ENCODE results near the gene TMEM244. TPM values are rescaled to one million over a fixed set of nuclear protein-coding genes. Genes with fewer than 3 reads are reported as not detected.
A peak's percentile ranks its signal among the peaks of the same experiment; 100 is the strongest.

The TMEM244 gene
- total and polyA plus RNA-seq, 2 donors (not counting 3 experiments of a cell fraction or from before 2014, with no cell fraction given): not detected

DNA sequence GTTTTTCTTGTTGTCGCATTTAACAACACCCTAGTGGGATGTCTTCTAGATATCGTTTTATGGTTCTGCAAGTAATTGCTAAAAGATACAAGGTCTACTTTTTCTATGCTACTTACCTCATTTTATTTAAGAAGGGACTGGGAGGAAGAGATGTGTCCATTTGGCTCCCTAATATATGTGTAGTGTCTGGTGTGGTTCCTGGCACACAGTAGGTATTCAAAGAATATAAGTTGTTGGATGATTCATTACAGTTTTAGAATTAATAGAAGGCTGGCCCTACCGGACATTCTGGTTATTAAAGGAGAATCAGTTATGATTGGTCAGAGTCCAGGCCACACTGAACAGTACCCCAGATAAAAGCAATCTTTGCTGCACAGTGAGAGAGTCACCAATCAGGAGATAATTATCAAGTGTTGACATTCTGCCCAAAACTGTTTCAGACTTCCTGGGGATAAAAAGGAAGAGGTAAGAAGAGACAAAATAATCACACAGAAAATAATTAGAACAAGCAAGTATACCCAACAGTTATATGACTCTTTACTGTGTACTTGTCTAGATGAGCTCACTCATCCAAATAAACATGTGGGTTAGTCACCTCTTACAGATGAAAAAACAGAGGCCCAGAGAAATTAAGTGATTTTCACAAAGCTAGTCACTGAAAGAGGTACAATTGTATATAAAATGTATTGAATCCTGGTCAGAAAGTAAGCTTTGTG, 7.0 kb downstream of the TMEM244 start:
- H4K20me1 ChIP-seq (replicated peaks; ENCODE audit: control insufficient read depth, extremely low read depth, insufficient read depth, low read length): no peaks in the 10 kb centered on the region
- no peaks in the 10 kb centered on the region for H3K9me3 ChIP-seq (replicated peaks; ENCODE audit: control insufficient read depth, insufficient read depth, low read length)
- no peak for FAIRE-seq
- no peak overlapping the region for H3K4me2 ChIP-seq (ENCODE audit: insufficient read depth, low read length)
- H3K4me3 ChIP-seq (replicated peaks in 1 of 3; ENCODE audit: insufficient read depth in 1 of 3, low read depth in 1 of 3, low read length in 3 of 3): no peak overlapping the region
- peak overlapping the region; percentile 48 for H2AFZ ChIP-seq (ENCODE audit: low read depth, low read length)
- TF ChIP-seq FOS (IDR thresholded peaks at IDR 0.05; ENCODE audit: borderline replicate concordance, insufficient read depth, low read length): peak; percentile 62
- peak; percentile 77 for TF ChIP-seq GATA2 (IDR thresholded peaks at IDR 0.05; ENCODE audit: insufficient read depth, insufficient read length, low read depth, low read length)
- TF ChIP-seq JUN (IDR thresholded peaks at IDR 0.05; ENCODE audit: borderline replicate concordance, insufficient read depth, insufficient read length, low read depth): no peak
- TF ChIP-seq POLR2A (IDR thresholded peaks at IDR 0.05; ENCODE audit: low read depth, low read length): no peak
- intact Hi-C loops (cut with micrococcal nuclease) (no loop called here), dilution Hi-C loops (cut with MboI; ENCODE audit: extremely low pct_ligation_motif_present, low sequenced_read_pairs) (no loop called here)
- POLR2A ChIA-PET: no interaction called here
- no peak overlapping the region for H3K9ac ChIP-seq (replicated peaks; ENCODE audit: extremely low read depth, insufficient read depth, low read length)
- peaks cover 26% of the 10 kb centered on the region for H3K4me1 ChIP-seq (ENCODE audit: control insufficient read depth, extremely low read depth, insufficient read depth, low read length)
- H3K27me3 ChIP-seq (ENCODE audit: control insufficient read depth in 2 of 2, insufficient read depth in 2 of 2, low read length in 2 of 2): no peaks in the 10 kb centered on the region
- H3K9me1 ChIP-seq (replicated peaks; ENCODE audit: control insufficient read depth, extremely low read depth, insufficient read depth, low read length): no peaks in the 10 kb centered on the region
- peak overlapping the region; percentile 23 for H3K27ac ChIP-seq (ENCODE audit: insufficient read depth, low read depth, low read length)
- H3K79me2 ChIP-seq (ENCODE audit: control insufficient read depth, insufficient read depth, low read length): no peaks in the 10 kb centered on the region
- DNase-seq (ENCODE audit: low read depth, low spot score): peak; percentile 60
- H3K36me3 ChIP-seq (ENCODE audit: control insufficient read depth in 2 of 2, extremely low read depth in 1 of 2, insufficient read depth in 2 of 2, low read length in 2 of 2): no peaks in the 10 kb centered on the region
- CTCF ChIA-PET: interaction anchor here (0.9 to 1.2 kb wide), 6 partner anchors 10 to 355 kb away, joined by 3 to 5 read pairs (median 3); no protein-coding TSS in a partner anchor
- BruUV-seq (replicated peaks): no TSS peak

DNA sequence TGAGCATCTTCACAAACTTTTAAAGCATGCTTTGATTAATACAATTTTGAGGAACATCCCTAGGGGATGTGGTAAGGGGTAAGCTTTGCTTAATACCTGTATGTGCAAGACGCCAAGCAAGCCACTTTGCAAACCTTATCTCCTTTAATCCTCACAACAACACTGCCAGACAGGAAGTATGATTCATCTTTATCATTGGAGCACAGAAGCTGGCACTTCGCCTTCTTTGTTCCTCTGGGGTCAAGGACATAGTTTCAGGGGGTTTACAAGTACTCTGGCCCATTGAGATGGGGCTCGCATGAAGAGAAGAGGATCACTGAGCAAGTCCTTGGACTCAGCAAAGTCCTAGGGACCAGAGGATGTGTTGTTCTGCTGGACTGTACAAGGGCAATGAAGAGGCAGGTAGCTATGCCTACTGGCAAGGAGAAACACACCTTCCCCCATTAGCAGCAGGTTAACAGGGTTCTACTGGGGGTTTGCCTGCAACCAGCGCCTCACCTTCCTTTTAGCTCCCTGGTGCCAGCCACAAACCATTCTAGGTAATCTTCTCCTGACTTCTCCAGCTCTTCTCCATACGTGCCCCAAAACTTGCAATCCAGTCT, 8.8 kb downstream of the TMEM244 start:
- Histone ChIP-seq H3K4me3 (replicated peaks in 1 of 3; ENCODE audit: insufficient read depth in 1 of 3, low read depth in 1 of 3, low read length in 3 of 3) (no peak overlapping the region), H3K4me1 (ENCODE audit: control insufficient read depth, extremely low read depth, insufficient read depth, low read length) (peaks cover 26% of the 10 kb centered on the region), H3K4me2 (ENCODE audit: insufficient read depth, low read length) (peak overlapping the region; percentile 28), H3K9me1 (replicated peaks; ENCODE audit: control insufficient read depth, extremely low read depth, insufficient read depth, low read length) (no peaks in the 10 kb centered on the region), H2AFZ (ENCODE audit: low read depth, low read length) (no peak overlapping the region), H3K9ac (replicated peaks; ENCODE audit: extremely low read depth, insufficient read depth, low read length) (no peak overlapping the region), H4K20me1 (replicated peaks; ENCODE audit: control insufficient read depth, extremely low read depth, insufficient read depth, low read length) (no peaks in the 10 kb centered on the region), H3K36me3 (ENCODE audit: control insufficient read depth in 2 of 2, extremely low read depth in 1 of 2, insufficient read depth in 2 of 2, low read length in 2 of 2) (no peaks in the 10 kb centered on the region), H3K27me3 (ENCODE audit: control insufficient read depth in 2 of 2, insufficient read depth in 2 of 2, low read length in 2 of 2) (no peaks in the 10 kb centered on the region), H3K9me3 (replicated peaks; ENCODE audit: control insufficient read depth, insufficient read depth, low read length) (no peaks in the 10 kb centered on the region), H3K27ac (ENCODE audit: insufficient read depth, low read depth, low read length) (no peak overlapping the region), H3K79me2 (ENCODE audit: control insufficient read depth, insufficient read depth, low read length) (no peaks in the 10 kb centered on the region)
- DNase-seq (ENCODE audit: low read depth, low spot score) (peak; percentile 90), FAIRE-seq (peak; percentile 55)
- no peak for TF ChIP-seq EZH2 (IDR thresholded peaks at IDR 0.05; ENCODE audit: borderline replicate concordance, low read depth, low read length, severe bottlenecking)
- peak; percentile 61 for TF ChIP-seq JUN (IDR thresholded peaks at IDR 0.05; ENCODE audit: borderline replicate concordance, insufficient read depth, insufficient read length, low read depth)
- no peak for TF ChIP-seq MYC (IDR thresholded peaks at IDR 0.05; ENCODE audit: low read depth, low read length)
- peak; percentile 95 for TF ChIP-seq GATA2 (IDR thresholded peaks at IDR 0.05; ENCODE audit: insufficient read depth, insufficient read length, low read depth, low read length)
- TF ChIP-seq POLR2A (IDR thresholded peaks at IDR 0.05; ENCODE audit: low read depth, low read length): no peak
- peak; percentile 74 for TF ChIP-seq POLR2AphosphoS5 (IDR thresholded peaks at IDR 0.05; ENCODE audit: insufficient read depth, low read depth, low read length)
- peak; percentile 71 for TF ChIP-seq FOS (IDR thresholded peaks at IDR 0.05; ENCODE audit: borderline replicate concordance, insufficient read depth, low read length)
- no peak for TF ChIP-seq MAX (IDR thresholded peaks at IDR 0.05; ENCODE audit: insufficient read depth, insufficient read length)
- TF ChIP-seq, protein P1, sequence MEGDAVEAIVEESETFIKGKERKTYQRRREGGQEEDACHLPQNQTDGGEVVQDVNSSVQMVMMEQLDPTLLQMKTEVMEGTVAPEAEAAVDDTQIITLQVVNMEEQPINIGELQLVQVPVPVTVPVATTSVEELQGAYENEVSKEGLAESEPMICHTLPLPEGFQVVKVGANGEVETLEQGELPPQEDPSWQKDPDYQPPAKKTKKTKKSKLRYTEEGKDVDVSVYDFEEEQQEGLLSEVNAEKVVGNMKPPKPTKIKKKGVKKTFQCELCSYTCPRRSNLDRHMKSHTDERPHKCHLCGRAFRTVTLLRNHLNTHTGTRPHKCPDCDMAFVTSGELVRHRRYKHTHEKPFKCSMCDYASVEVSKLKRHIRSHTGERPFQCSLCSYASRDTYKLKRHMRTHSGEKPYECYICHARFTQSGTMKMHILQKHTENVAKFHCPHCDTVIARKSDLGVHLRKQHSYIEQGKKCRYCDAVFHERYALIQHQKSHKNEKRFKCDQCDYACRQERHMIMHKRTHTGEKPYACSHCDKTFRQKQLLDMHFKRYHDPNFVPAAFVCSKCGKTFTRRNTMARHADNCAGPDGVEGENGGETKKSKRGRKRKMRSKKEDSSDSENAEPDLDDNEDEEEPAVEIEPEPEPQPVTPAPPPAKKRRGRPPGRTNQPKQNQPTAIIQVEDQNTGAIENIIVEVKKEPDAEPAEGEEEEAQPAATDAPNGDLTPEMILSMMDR (IDR thresholded peaks at IDR 0.05; ENCODE audit: extremely low read depth in 1 of 2, insufficient read depth in 1 of 2, low read depth in 1 of 2, low read length in 2 of 2): no peak
- BruUV-seq (replicated peaks): no TSS peak
- intact Hi-C loops (cut with micrococcal nuclease): no loop called here
- POLR2A ChIA-PET: no interaction called here
- CTCF ChIA-PET: interaction anchor here (0.9 to 1.7 kb wide), 6 partner anchors 9 to 169 kb away, joined by 3 to 6 read pairs (median 4); partner anchors contain the start of gene TMEM244
- dilution Hi-C loops (cut with MboI; ENCODE audit: extremely low pct_ligation_motif_present, low sequenced_read_pairs): no loop called here

Measured in endothelial cell of umbilical vein (primary cell).